ENCODE data around the gene GRAMD1B.

The GRAMD1B gene

GRCh38 chr11:123575441-123575840 is 145.4 kb downstream of the GRAMD1B start:
- DNase-seq, result no peak

- no peak for DNase-seq
These were observed 146.0 kb downstream of the GRAMD1B start for GRCh38 chr11:123576082-123576481.

GRCh38 chr11:123576501-123576900 is 146.4 kb downstream of the GRAMD1B start:
- no peak for DNase-seq

GRCh38 chr11:123577081-123577598 is 147.1 kb downstream of the GRAMD1B start:
- peak; percentile 8 for DNase-seq

GRCh38 chr11:123578778-123579481 is 148.9 kb downstream of the GRAMD1B start:
- DNase-seq, result no peak

GRCh38 chr11:123579482-123579812 is 149.4 kb downstream of the GRAMD1B start:
- no peak for DNase-seq

GRCh38 chr11:123580137-123580536 is 150.1 kb downstream of the GRAMD1B start:
- no peak for DNase-seq

GRCh38 chr11:123580557-123581275 is 150.6 kb downstream of the GRAMD1B start:
- peak; percentile 29 for DNase-seq

GRCh38 chr11:123581651-123582399 is 151.8 kb downstream of the GRAMD1B start:
- no peak for DNase-seq

- DNase-seq, result no peak
These were observed 153.0 kb downstream of the GRAMD1B start for GRCh38 chr11:123582992-123583504.

GRCh38 chr11:123584186-123584585 is 154.1 kb downstream of the GRAMD1B start:
- no peak for DNase-seq

- DNase-seq, result no peak
These were observed 154.7 kb downstream of the GRAMD1B start for GRCh38 chr11:123584737-123585136.

GRCh38 chr11:123585206-123585605 is 155.1 kb downstream of the GRAMD1B start:
- DNase-seq, result no peak

- DNase-seq, result no peak
These were observed 155.6 kb downstream of the GRAMD1B start for GRCh38 chr11:123585706-123586105.

GRCh38 chr11:123586568-123586967 is 156.5 kb downstream of the GRAMD1B start:
- DNase-seq, result no peak

GRCh38 chr11:123587044-123587443 is 157.0 kb downstream of the GRAMD1B start:
- DNase-seq, result no peak

- no peak for DNase-seq
These were observed 157.5 kb downstream of the GRAMD1B start for GRCh38 chr11:123587559-123587958.

- DNase-seq, result no peak
These were observed 158.2 kb downstream of the GRAMD1B start for GRCh38 chr11:123588117-123588863.

- DNase-seq, result no peak
These were observed 158.8 kb downstream of the GRAMD1B start for GRCh38 chr11:123588864-123589262.

GRCh38 chr11:123590296-123590912 is 160.3 kb downstream of the GRAMD1B start:
- DNase-seq, result no peak

- no peak for DNase-seq
These were observed 163.5 kb downstream of the GRAMD1B start for GRCh38 chr11:123593570-123593969.

Measured in NCI-H2171 (cell line).